H9 (cell line): ENCODE data around the gene DCAF15. TPM values are rescaled to one million over a fixed set of nuclear protein-coding genes. Genes with fewer than 3 reads are reported as not detected.

Source experiments
- DNase-seq: peaks from one replicate; pipeline ENCODE4 v3.0.0-alpha.2; 2017
- H2AFZ ChIP-seq: one replicate; pipeline ENCODE4 v1.6.1; 2013; ENCODE audit warnings: mild to moderate bottlenecking, low read length, control low read depth, moderate library complexity
- H2AK5ac ChIP-seq: 2 replicates; pipeline ENCODE4 v1.6.1; 2013; ENCODE audit warnings: low read length, control low read depth, mixed read lengths; ENCODE audit not compliant: insufficient read length
- H2BK120ac ChIP-seq: one replicate; pipeline ENCODE4 v1.6.1; 2013; ENCODE audit warnings: low read depth, mild to moderate bottlenecking, low read length, control low read depth, inconsistent platforms; ENCODE audit not compliant: poor library complexity, severe bottlenecking
- H2BK12ac ChIP-seq: 2 replicates; pipeline ENCODE4 v1.6.1; 2013; ENCODE audit warnings: low read length, control low read depth, mixed read lengths, low read depth; ENCODE audit not compliant: insufficient read length
- H2BK15ac ChIP-seq: 2 replicates; pipeline ENCODE4 v1.6.1; 2013; ENCODE audit warnings: low read depth, low read length, control low read depth
- H2BK20ac ChIP-seq: one replicate; pipeline ENCODE4 v1.6.1; 2013; ENCODE audit warnings: low read depth, mild to moderate bottlenecking, low read length, control low read depth, inconsistent platforms; ENCODE audit not compliant: poor library complexity, severe bottlenecking
- H2BK5ac ChIP-seq: 2 replicates; pipeline ENCODE4 v1.6.1; 2013; ENCODE audit warnings: low read length, control low read depth, mixed read lengths; ENCODE audit not compliant: insufficient read length
- H3K14ac ChIP-seq: 2 replicates; pipeline ENCODE4 v1.6.1; 2013; ENCODE audit warnings: low read length, control low read depth; ENCODE audit not compliant: insufficient read depth
- H3K18ac ChIP-seq: 2 replicates; pipeline ENCODE4 v1.6.1; 2013; ENCODE audit warnings: low read depth, mild to moderate bottlenecking, mixed read lengths, low read length, control low read depth; ENCODE audit not compliant: insufficient read length
- H3K23ac ChIP-seq: 2 replicates; pipeline ENCODE4 v1.6.1; 2013; ENCODE audit warnings: low read length, control low read depth, mixed read lengths, low read depth; ENCODE audit not compliant: insufficient read length
- H3K23me2 ChIP-seq: 2 replicates; pipeline ENCODE4 v1.6.1; 2013; ENCODE audit warnings: low read depth, mild to moderate bottlenecking, mixed read lengths, low read length, control low read depth; ENCODE audit not compliant: insufficient read length, poor library complexity, severe bottlenecking
- H3K27ac ChIP-seq: 2 replicates; pipeline ENCODE4 v1.5.1; 2013; ENCODE audit warnings: low read length, control low read depth, mixed read lengths, low read depth; ENCODE audit not compliant: insufficient read length
- H3K27me3 ChIP-seq: 2 replicates; pipeline ENCODE4 v1.6.1; 2013; ENCODE audit warnings: low read length, control low read depth, inconsistent platforms; ENCODE audit not compliant: insufficient read depth
- H3K4ac ChIP-seq: 2 replicates; pipeline ENCODE4 v1.6.1; 2013; ENCODE audit warnings: low read depth, mild to moderate bottlenecking, control low read depth, inconsistent platforms, low read length, moderate library complexity
- H3K4me1 ChIP-seq: 2 replicates; pipeline ENCODE4 v1.6.1; 2013; ENCODE audit warnings: low read length, control low read depth, inconsistent platforms; ENCODE audit not compliant: insufficient read depth
- H3K4me2 ChIP-seq: 2 replicates; pipeline ENCODE4 v1.6.1; 2013; ENCODE audit warnings: low read length, control low read depth, mixed read lengths; ENCODE audit not compliant: insufficient read length, insufficient read depth
- H3K56ac ChIP-seq: 2 replicates; pipeline ENCODE4 v1.6.1; 2013; ENCODE audit warnings: low read depth, mild to moderate bottlenecking, mixed read lengths, low read length, control low read depth; ENCODE audit not compliant: insufficient read length
- H3K79me1 ChIP-seq: 2 replicates; pipeline ENCODE4 v1.6.1; 2013; ENCODE audit warnings: low read depth, mild to moderate bottlenecking, moderate library complexity, low read length, control low read depth, inconsistent platforms; ENCODE audit not compliant: insufficient read depth, poor library complexity, severe bottlenecking
- H3K79me2 ChIP-seq: 2 replicates; pipeline ENCODE4 v1.6.1; 2013; ENCODE audit warnings: low read length, control low read depth, inconsistent platforms; ENCODE audit not compliant: insufficient read depth
- H3K9ac ChIP-seq: 2 replicates; pipeline ENCODE4 v1.6.1; 2013; ENCODE audit warnings: low read length, control low read depth, mixed read lengths; ENCODE audit not compliant: insufficient read length; ENCODE audit errors: extremely low read depth
- H3K9me3 ChIP-seq: one replicate; pipeline ENCODE4 v1.6.1; 2013; ENCODE audit warnings: low read depth, low read length, inconsistent platforms; ENCODE audit not compliant: control insufficient read depth
- H3T11ph ChIP-seq: one replicate; pipeline ENCODE4 v1.6.1; 2013; ENCODE audit warnings: mild to moderate bottlenecking, low read length, control low read depth, inconsistent platforms
- H4K20me1 ChIP-seq: one replicate; pipeline ENCODE4 v1.6.1; 2013; ENCODE audit not compliant: control insufficient read depth, insufficient read length, insufficient read depth
- H4K5ac ChIP-seq: 2 replicates; pipeline ENCODE4 v1.6.1; 2013; ENCODE audit warnings: low read depth, mild to moderate bottlenecking, mixed read lengths, low read length, control low read depth; ENCODE audit not compliant: insufficient read length
- H4K8ac ChIP-seq: replicated peaks from 2 replicates; pipeline ENCODE4 v1.6.1; 2013; ENCODE audit warnings: low read length, control low read depth, mixed read lengths, low read depth; ENCODE audit not compliant: insufficient read length
- H4K91ac ChIP-seq: 2 replicates; pipeline ENCODE4 v1.6.1; 2013; ENCODE audit warnings: low read depth, mild to moderate bottlenecking, moderate library complexity, mixed read lengths, low read length, control low read depth; ENCODE audit not compliant: insufficient read length
- H3K27ac Mint-ChIP-seq, 3 experiments: 2 replicates in 2 of 3; 3 replicates in 1 of 3; pipeline ENCODE4 v1.8.0; 2020 to 2021; ENCODE audit warnings: mixed read lengths in 3 of 3, mild to moderate bottlenecking in 1 of 3, moderate library complexity in 1 of 3
- H3K27me3 Mint-ChIP-seq: 2 replicates; pipeline ENCODE4 v1.8.0; 2021; ENCODE audit warnings: low read depth, mild to moderate bottlenecking, moderate library complexity, mixed read lengths
- H3K36me3 Mint-ChIP-seq, 3 experiments: 2 replicates in 2 of 3; 3 replicates in 1 of 3; pipeline ENCODE4 v1.8.0; 2020 to 2021; ENCODE audit warnings: low read depth in 3 of 3, mixed read lengths in 3 of 3; ENCODE audit not compliant: insufficient read depth in 1 of 3
- H3K4me1 Mint-ChIP-seq, 2 experiments: 2 replicates each; pipeline ENCODE4 v1.8.0; 2020; ENCODE audit warnings: mixed read lengths in 2 of 2
- H3K4me3 Mint-ChIP-seq, 2 experiments: 2 replicates in 1 of 2; 3 replicates in 1 of 2; pipeline ENCODE4 v1.8.0; 2020 to 2021; ENCODE audit warnings: mild to moderate bottlenecking in 2 of 2, mixed read lengths in 2 of 2, moderate library complexity in 1 of 2
- H3K9me3 Mint-ChIP-seq, 2 experiments: 2 replicates in 1 of 2; 3 replicates in 1 of 2; pipeline ENCODE4 v1.8.0; 2020; ENCODE audit warnings: mild to moderate bottlenecking in 2 of 2, mixed read lengths in 2 of 2, moderate library complexity in 1 of 2
- WGBS: extraction: QIAGEN DNeasy Blood & Tissue Kit; methylation state at CpG from one replicate; pipeline ENCODE4 v1.1.7; 2013; ENCODE audit warnings: missing lambda C conversion rate, low lambda C conversion rate, mixed read lengths; ENCODE audit not compliant: insufficient read length; ENCODE audit errors: extremely low coverage; 5-methylcytosine and 5-hydroxymethylcytosine counted together
- total RNA-seq: library from RNA; stranded (reverse); gene quantifications from 2 replicates; pipeline ENCODE4 v1.2.1, GENCODE V29; 2021
- TF ChIP-seq, protein P1 (sequence below): fragments of 200-600 bp; sonication (generic); conservative IDR thresholded peaks from 3 replicates; pipeline ENCODE4 v1.8.0; 2021; ENCODE audit warnings: antibody characterized with exemption, mild to moderate bottlenecking

The DCAF15 gene
- total RNA-seq, 1 experiment from 2014 or later: 82.5 TPM

DNA sequence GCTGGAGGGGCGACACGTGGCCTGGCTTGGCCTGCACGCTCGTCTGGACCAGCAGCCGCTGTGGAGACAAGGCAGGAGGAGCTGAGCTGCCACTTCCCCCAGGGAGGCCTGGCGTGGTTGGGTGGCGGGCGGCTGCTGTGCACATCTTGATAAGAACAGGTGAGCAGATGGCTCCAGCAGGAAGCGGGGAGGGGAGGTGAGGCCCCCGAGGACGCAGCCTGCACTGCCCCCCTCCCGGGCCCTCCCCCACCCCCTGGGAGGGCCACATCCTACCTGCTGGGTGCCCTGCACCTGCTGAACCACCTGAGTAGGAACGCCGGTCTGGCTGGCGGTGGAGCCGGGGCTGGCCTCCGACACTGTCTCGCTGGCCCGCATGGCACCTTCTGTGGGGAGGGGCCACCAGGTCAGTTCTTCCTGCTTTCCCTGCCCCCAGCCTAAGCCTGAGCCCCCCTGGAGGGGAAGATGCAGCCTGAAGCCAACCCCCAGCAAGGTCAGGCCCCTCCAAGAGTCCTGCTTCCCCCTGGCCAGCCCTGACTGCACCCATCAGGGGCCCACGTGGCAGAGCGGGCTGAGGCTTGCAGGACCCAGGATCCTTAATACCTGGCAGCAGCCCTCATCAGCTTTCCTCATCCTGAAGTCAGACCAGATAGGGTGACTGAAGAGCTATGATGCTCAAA, 31.0 kb downstream of the DCAF15 start:
- no peak overlapping the region for H3K4me3 Mint-ChIP-seq
- no peak overlapping the region for H3T11ph ChIP-seq
- no peak overlapping the region for H2BK15ac ChIP-seq
- TF ChIP-seq, protein P1, sequence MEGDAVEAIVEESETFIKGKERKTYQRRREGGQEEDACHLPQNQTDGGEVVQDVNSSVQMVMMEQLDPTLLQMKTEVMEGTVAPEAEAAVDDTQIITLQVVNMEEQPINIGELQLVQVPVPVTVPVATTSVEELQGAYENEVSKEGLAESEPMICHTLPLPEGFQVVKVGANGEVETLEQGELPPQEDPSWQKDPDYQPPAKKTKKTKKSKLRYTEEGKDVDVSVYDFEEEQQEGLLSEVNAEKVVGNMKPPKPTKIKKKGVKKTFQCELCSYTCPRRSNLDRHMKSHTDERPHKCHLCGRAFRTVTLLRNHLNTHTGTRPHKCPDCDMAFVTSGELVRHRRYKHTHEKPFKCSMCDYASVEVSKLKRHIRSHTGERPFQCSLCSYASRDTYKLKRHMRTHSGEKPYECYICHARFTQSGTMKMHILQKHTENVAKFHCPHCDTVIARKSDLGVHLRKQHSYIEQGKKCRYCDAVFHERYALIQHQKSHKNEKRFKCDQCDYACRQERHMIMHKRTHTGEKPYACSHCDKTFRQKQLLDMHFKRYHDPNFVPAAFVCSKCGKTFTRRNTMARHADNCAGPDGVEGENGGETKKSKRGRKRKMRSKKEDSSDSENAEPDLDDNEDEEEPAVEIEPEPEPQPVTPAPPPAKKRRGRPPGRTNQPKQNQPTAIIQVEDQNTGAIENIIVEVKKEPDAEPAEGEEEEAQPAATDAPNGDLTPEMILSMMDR: no peak
- no peak overlapping the region for H4K8ac ChIP-seq
- no peaks in the 10 kb centered on the region for H3K79me2 ChIP-seq
- H3K27ac Mint-ChIP-seq: no peak overlapping the region
- H2BK12ac ChIP-seq: no peak overlapping the region
- no peaks in the 10 kb centered on the region for H3K79me1 ChIP-seq
- no peaks in the 10 kb centered on the region for H4K20me1 ChIP-seq
- H3K23ac ChIP-seq: no peak overlapping the region
- H4K91ac ChIP-seq: no peak overlapping the region
- H3K27ac ChIP-seq: no peak overlapping the region
- H3K23me2 ChIP-seq: no peaks in the 10 kb centered on the region
- no peak overlapping the region for H2BK5ac ChIP-seq
- no peak overlapping the region for H3K18ac ChIP-seq
- no CpG with 5 or more reads among the region's 21 CpGs for WGBS
- H3K27me3 Mint-ChIP-seq: no peaks in the 10 kb centered on the region
- peaks cover 3% of the 10 kb centered on the region; the same call in 1 of the 2 replicates for H3K4me1 ChIP-seq
- no peak for DNase-seq
- peak overlapping the region; percentile 13; the same call in 1 of the 2 replicates for H3K14ac ChIP-seq
- no peak overlapping the region for H3K4ac ChIP-seq
- H3K56ac ChIP-seq: no peak overlapping the region
- no peaks in the 10 kb centered on the region; a peak in 1 of 5 replicates for H3K9me3 Mint-ChIP-seq
- H3K27me3 ChIP-seq: no peaks in the 10 kb centered on the region
- no peak overlapping the region for H2BK120ac ChIP-seq
- no peak overlapping the region for H2AK5ac ChIP-seq
- no peak overlapping the region for H4K5ac ChIP-seq
- no peak overlapping the region for H2BK20ac ChIP-seq
- H3K4me2 ChIP-seq: no peak overlapping the region
- H2AFZ ChIP-seq: no peak overlapping the region
- no peaks in the 10 kb centered on the region for H3K9me3 ChIP-seq
- no peak overlapping the region for H3K9ac ChIP-seq
- no peaks in the 10 kb centered on the region; a peak in 2 of 7 replicates for H3K36me3 Mint-ChIP-seq
- peaks cover 37 to 49% of the 10 kb centered on the region in 2 experiments for H3K4me1 Mint-ChIP-seq
